GM19397 (cell line): Measurements from ENCODE around the gene NOP14.
"Not testable (repeated sequence)": the region's sequence is repeated elsewhere in the genome, so short reads cannot be mapped to it uniquely, and the experiment has no call there.

Experiments
- ATAC-seq: cut with Tn5 transposase; IDR thresholded peaks from one replicate; pipeline ENCODE4 v1.9.1; 2021; ENCODE audit warnings: mild to moderate bottlenecking, moderate library complexity; ENCODE audit not compliant: unreplicated experiment

Gene NOP14

GRCh38 chr4:2962614-2963174 is 512 bp downstream of the NOP14 start:
- peak; percentile 33 for ATAC-seq

DNA sequence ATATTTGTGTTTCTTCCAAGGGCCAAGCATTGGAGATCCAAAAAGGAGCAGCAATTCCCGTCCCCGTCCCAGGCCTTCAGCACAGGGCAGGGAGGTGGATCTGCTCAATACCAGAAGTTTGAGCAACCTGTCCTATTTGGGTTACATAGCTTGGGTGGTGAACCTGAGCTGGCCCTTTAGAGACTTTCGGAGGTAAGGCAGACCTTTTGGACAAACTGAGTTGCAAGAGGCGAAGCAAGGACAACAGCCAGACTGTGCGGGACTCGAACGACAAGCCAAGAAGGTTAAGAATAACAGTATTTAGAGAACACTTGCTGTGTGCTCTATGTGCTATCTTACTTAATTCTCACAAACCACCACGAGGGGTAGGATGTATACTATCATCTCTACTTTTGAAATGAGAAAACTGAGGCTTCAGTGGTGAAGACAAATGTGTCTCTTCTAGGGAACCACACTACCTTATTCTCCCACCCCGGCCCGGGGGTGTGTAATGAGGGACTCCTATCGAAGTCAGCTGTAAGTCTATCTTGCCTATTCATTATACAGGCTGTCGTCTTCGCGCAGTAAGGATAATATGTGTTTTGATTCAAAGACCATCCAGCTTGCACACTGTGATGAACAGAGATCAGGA is 1.3 kb downstream of the NOP14 start:
- ATAC-seq, result no peak

GRCh38 chr4:2961421-2961810 is 1.8 kb downstream of the NOP14 start:
- no peak for ATAC-seq

DNA sequence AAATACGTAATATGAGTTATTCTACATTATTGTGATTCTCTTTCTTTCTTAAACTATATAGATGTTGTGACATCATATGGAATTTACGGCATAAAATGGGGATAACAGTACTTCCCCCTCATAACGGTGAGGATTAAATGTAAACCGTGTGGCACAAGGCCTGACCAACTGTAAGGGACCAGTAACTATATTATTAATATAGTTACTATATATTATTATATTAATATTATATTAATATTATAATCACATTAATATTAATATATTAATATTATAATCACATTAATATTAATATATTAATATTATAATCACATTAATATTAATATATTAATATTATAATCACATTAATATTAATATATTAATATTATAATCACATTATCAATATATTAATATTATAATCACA is 2.8 kb downstream of the NOP14 start:
- not testable (repeated sequence) for ATAC-seq

GRCh38 chr4:2958446-2958845 is 4.8 kb downstream of the NOP14 start:
- no peak for ATAC-seq

GRCh38 chr4:2955186-2956044 is 7.8 kb downstream of the NOP14 start:
- not testable (repeated sequence) for ATAC-seq

GRCh38 chr4:2954358-2955185 is 8.6 kb downstream of the NOP14 start:
- ATAC-seq, result peak; percentile 58

GRCh38 chr4:2953496-2953895 is 9.7 kb downstream of the NOP14 start:
- ATAC-seq, result no peak

DNA sequence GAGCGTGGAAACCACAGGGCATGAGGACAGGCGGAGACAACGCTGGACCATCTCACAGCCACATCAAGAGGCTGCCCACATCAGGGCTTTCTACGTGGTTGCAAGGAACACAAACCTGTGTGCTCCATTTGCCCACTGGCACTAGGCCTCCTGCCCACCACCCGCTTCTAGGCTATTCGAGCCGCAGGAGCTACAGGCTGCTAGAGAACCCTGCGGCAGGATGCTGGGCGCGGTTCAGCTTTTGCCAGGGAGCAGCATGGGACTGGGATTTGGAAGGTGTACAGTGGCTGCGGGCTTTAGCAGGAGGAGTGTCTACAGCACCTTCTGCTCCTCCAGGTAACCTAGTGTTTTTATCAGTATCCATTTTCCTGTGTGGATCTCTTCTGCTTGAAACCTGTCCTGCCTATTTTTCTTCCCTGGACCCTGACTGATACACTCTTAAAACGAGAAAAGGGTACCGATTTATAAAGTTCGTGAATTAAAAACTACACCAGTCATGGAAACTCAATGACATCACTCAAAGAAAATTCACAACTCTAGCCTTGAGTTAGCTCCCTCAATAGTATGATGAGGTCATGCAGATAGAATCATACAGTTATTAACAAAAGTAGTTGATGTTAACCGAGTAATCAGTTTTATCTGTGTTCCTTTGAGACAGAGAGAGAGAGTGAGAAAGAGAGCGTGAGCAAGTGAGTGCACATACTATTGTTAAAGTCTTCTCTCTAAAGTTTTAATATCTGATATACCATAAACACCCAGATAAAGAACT is 12.8 kb downstream of the NOP14 start:
- ATAC-seq, result no peak

- no peak for ATAC-seq
Measured at GRCh38 chr4:2949782-2950125, 13.5 kb downstream of the NOP14 start.

- ATAC-seq, result no peak
Measured at GRCh38 chr4:2948895-2949781, 14.1 kb downstream of the NOP14 start.

DNA sequence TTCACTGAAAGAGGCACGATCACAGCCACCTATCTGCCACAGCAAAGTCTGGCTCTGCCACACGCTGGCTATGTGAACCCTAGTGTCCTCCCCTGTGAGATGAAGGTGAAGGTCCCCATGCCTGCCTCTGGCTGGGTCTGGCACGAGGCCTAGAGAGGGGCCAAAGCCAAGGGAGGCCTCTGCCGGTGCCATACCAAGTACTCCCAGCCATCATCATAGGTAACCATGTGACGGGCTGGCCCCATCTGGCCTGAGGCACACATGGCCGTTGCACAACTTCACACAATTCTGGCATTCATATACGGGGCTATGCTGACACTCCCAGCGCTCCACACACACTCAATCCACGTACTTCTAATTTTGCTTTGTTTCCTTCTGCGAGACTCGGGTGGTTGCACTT is 15.3 kb downstream of the NOP14 start:
- ATAC-seq, result no peak

- no peak for ATAC-seq
Measured at GRCh38 chr4:2946812-2947600, 16.2 kb downstream of the NOP14 start.

DNA sequence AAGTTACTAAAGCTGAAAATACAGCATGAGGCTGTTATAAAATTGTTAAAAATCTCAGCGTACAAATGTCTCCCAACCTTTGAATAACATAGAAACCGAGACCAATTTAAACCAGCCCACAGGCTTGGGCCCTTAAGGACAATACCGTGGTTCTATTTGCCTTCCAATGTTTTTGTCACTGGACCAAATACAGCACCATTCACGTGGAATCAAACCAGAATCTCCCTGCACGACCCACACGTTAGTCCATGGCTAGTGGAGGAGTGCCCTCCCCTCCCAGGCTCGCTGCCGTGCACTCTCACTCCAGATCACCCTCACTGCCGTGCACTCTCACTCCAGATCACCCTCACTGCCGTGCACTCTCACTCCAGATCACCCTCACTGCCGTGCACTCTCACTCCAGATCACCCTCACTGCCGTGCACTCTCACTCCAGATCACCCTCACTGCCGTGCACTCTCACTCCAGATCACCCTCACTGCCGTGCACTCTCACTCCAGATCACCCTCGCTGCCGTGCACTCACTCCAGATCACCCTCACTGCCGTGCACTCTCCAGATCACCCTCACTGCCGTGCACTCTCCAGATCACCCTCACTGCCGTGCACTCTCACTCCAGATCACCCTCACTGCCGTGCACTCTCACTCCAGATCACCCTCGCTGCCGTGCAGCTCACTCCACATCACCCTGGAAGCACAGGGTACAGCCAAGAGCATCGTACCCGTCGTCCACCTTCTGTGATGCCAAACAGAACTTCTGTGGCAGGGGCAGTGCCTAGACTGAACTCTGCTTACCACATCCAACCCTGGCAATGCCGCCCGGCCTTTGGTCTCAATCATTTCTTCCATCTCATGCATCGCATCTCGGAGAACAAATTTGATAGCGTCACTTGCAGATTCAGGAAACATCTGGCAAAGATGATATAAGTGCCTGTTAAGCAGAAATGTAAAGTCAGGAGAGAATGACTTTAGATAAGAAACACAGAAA is 17.3 kb downstream of the NOP14 start:
- ATAC-seq, result not testable (repeated sequence)

GRCh38 chr4:2944586-2945526 is 18.4 kb downstream of the NOP14 start:
- ATAC-seq, result no peak

DNA sequence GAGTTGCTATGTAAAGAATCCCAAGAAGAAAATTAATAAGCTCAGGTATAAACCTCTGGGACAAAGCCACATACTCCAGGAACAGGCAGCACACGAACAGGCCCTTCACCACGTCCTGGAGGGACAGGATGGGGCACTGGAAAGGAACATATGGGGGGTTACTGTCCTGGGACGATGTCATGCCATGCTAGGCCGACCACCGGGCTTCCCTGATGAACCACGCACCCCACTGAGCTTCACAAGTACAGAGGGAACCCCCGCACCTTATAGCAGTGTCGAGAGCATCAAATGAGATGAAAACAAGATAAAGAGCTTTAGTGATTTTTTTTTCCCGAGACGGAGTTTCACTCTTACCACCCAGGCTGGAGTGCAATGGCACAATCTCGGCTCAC is 19.1 kb downstream of the NOP14 start:
- ATAC-seq, result no peak
